GM12891 (cell line): ENCODE measurements around the gene EDAR.

Source experiments
- DNase-seq: peaks from one replicate; pipeline ENCODE4 v3.0.0; 2011; ENCODE audit warnings: low spot score; ENCODE audit not compliant: insufficient read length
- FAIRE-seq: peaks from 2 replicates; lab custom pipeline; 2011; peaks lifted over from hg19 to GRCh38; lab: Jason Lieb, UNC
- PAX5 ChIP-seq: IDR thresholded peaks from 2 replicates; pipeline ENCODE4 v1.6.1; 2011; ENCODE audit warnings: low read length, moderate library complexity, mild to moderate bottlenecking; ENCODE audit not compliant: insufficient read depth, severe bottlenecking
- POLR2A ChIP-seq: IDR thresholded peaks from 2 replicates; pipeline ENCODE4 v1.6.1; 2011; ENCODE audit warnings: low read depth, low read length, control low read depth
- POLR2AphosphoS5 ChIP-seq: IDR thresholded peaks from 2 replicates; pipeline ENCODE4 v1.6.1; 2011; ENCODE audit warnings: low read depth, low read length, control low read depth
- POU2F2 ChIP-seq: IDR thresholded peaks from 2 replicates; pipeline ENCODE4 v1.6.1; 2011; ENCODE audit warnings: low read depth, mild to moderate bottlenecking, control low read depth, low read length, moderate library complexity
- SPI1 ChIP-seq: IDR thresholded peaks from 2 replicates; pipeline ENCODE4 v1.6.1; 2011; ENCODE audit warnings: low read depth, low read length, control low read depth
- TAF1 ChIP-seq: IDR thresholded peaks from 2 replicates; pipeline ENCODE4 v1.6.1; 2011; ENCODE audit warnings: low read depth, low read length, control low read depth

The EDAR gene

DNA sequence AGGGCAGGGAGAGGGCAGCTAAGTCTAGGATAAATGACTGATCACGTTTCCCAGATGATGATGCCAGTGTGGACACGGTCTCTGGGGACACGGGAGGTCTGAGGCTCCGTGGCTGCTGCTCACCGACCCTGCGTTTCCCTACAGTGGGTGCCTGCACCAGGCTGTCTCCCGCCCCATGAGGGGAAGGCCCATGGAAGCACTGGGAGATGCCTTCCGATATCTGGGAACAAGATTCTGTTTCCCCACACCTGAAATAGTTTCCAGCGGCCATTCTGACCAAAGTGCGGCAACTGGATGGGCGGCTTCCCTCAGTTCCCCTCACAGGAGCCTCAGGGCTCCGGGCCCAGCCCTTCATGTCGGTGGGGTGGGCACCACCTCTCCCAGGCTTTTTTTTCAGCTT, 83.1 kb downstream of the EDAR start:
- FAIRE-seq (no peak), DNase-seq (no peak)
- no peak for TF ChIP-seq POLR2A
- no peak for TF ChIP-seq PAX5
- no peak for TF ChIP-seq POU2F2
- TF ChIP-seq SPI1 = no peak
- TF ChIP-seq TAF1 = no peak
- no peak for TF ChIP-seq POLR2AphosphoS5

GRCh38 chr2:108905176-108905575, 83.8 kb downstream of the EDAR start:
- DNase-seq (no peak), FAIRE-seq (no peak)
- TF ChIP-seq PAX5 = no peak
- no peak for TF ChIP-seq POU2F2
- TF ChIP-seq TAF1 = no peak
- no peak for TF ChIP-seq POLR2A
- TF ChIP-seq SPI1 = no peak
- TF ChIP-seq POLR2AphosphoS5 = no peak

DNA sequence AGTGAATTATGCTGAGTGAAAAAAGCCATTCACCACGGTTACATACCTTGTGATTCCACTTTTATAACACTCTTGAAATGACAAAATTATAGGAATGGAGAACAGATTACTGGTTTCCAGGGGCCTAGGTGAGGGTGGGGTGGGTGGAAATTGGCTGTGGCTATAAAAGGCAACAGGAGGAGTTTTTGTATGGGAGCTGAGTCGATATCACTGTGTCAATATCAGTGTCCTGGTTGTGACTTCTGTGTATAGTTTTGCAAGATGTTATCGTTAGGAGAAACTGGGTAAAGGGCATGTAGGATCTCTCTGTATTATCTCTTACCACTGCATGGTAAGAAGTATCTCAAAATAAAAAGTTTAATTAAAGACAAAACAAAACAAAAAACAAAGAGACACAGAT, 84.3 kb downstream of the EDAR start:
- no peak for DNase-seq
- no peak for FAIRE-seq
- TF ChIP-seq POLR2A = no peak
- no peak for TF ChIP-seq TAF1
- TF ChIP-seq PAX5 = no peak
- no peak for TF ChIP-seq POU2F2
- no peak for TF ChIP-seq SPI1
- TF ChIP-seq POLR2AphosphoS5 = no peak

GRCh38 chr2:108898315-108899082, 90.5 kb downstream of the EDAR start:
- DNase-seq = no peak
- no peak for TF ChIP-seq PAX5
- TF ChIP-seq POU2F2 = no peak
- no peak for TF ChIP-seq POLR2AphosphoS5
- no peak for TF ChIP-seq TAF1
- no peak for FAIRE-seq

GRCh38 chr2:108896741-108897140, 92.3 kb downstream of the EDAR start:
- FAIRE-seq = no peak
- no peak for TF ChIP-seq SPI1
- TF ChIP-seq PAX5 = no peak
- TF ChIP-seq POLR2A = no peak
- TF ChIP-seq TAF1 = no peak
- TF ChIP-seq POU2F2 = no peak
- TF ChIP-seq POLR2AphosphoS5 = no peak
- DNase-seq = no peak

DNA sequence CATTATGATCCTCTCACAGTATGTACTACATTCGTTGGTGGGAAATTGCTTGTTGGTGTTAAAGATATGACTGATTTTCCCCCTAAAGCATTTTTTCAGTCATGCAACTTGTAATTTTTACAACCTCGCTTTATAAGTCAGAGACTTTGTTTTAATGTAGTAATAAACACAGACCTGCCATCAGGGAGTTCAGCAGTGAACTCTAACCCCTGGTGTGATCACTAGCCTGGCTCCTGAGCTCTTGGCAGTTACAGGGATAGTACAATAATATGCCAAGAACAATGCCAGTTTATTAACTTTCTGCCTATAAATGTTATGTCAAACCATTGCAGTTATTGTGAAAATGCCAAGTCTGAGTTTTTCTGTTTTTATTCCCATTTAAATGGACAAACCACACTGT, 93.8 kb downstream of the EDAR start:
- TF ChIP-seq POLR2A = no peak
- TF ChIP-seq POLR2AphosphoS5 = no peak
- no peak for TF ChIP-seq SPI1
- TF ChIP-seq POU2F2 = no peak
- TF ChIP-seq TAF1 = no peak
- TF ChIP-seq PAX5 = no peak
- DNase-seq (no peak), FAIRE-seq (no peak)

- DNase-seq (no peak), FAIRE-seq (no peak)
- no peak for TF ChIP-seq TAF1
- no peak for TF ChIP-seq POLR2AphosphoS5
- TF ChIP-seq POU2F2 = no peak
- TF ChIP-seq PAX5 = no peak
- TF ChIP-seq SPI1 = no peak
- TF ChIP-seq POLR2A = no peak
Observed at GRCh38 chr2:108894766-108895165, 94.3 kb downstream of the EDAR start.

DNA sequence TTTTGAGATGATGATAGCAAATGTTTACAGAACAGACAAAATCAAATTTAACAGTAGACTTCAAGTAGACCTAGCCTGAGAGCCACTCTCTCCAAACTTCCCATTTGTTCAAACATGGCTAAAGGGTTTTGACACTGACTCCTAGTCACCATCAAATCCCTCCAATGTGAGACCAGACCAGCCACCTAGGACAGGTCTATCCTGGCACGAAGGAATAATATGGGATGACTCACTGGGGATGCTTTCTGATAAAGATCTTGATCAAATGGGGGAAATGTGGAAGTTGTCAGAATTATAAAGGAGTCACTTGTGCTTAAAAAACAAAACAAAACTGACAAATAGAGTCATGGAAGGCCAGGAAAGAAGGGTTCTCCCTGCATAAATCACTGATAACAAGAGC, 95.7 kb downstream of the EDAR start:
- no peak for FAIRE-seq
- TF ChIP-seq PAX5 = no peak
- no peak for TF ChIP-seq POU2F2
- TF ChIP-seq SPI1 = no peak
- TF ChIP-seq TAF1 = no peak
- DNase-seq = no peak

DNA sequence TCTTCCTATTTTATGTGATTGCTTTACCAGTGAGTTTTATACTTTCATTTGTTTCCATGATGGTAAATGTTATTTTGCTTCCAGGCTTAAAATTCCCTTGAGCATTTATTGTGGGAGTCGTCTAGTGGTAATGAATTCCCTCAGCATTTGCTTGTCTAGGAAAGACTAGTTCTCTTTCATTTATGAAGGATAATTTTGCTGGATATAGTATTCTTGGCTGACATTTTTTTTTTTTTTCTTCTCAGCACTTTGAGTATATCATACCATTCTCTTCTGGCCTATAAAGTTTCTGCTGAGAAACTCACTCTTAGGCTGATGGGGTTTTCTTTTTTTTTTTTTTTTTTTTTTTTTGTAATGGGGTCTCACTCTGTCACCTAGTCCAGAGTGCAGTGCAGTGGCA, 99.1 kb downstream of the EDAR start:
- TF ChIP-seq TAF1 (no peak), POU2F2 (no peak), SPI1 (no peak), POLR2AphosphoS5 (no peak)
- DNase-seq (no peak), FAIRE-seq (no peak)

DNA sequence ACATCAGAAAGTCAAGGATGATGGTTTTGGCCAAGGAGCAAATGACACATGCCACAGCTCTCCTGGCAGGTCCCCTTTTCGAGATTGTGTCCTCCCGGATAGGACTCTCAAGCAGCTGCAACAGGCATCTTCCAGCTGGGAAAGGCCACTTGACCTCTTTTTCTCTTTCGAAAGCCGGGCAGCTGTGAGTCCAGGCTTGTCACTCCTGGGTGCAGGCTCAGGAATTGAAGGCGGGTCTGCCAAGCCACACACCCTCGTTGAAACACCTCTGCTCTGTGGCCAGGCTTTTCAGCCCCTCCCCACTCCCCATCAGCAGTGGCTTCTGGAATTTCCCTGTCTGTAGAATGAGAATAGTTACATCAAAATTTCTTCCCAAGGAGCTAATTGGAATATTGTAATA, 104.4 kb downstream of the EDAR start:
- DNase-seq (no peak), FAIRE-seq (no peak)
- TF ChIP-seq TAF1 (no peak), POU2F2 (no peak), POLR2A (no peak), POLR2AphosphoS5 (no peak), SPI1 (no peak), PAX5 (no peak)
